Epithelial cell of esophagus (primary cell): ENCODE results near the gene ZBTB47.

ENCODE experiments used
- DNase-seq: peaks from one replicate; pipeline ENCODE4 v3.0.0; 2010; ENCODE audit warnings: low read depth
- H3K4me3 ChIP-seq: 2 replicates; pipeline ENCODE4 v1.5.1; 2011; ENCODE audit warnings: mild to moderate bottlenecking, low read length, control low read depth
- TF ChIP-seq, protein P1 (sequence below): IDR thresholded peaks from 2 replicates; pipeline ENCODE4 v1.5.1; 2011; ENCODE audit warnings: low read depth, mild to moderate bottlenecking, low read length, control low read depth, inconsistent platforms; ENCODE audit not compliant: insufficient read depth; ENCODE audit errors: missing control alignments

Gene ZBTB47

DNA sequence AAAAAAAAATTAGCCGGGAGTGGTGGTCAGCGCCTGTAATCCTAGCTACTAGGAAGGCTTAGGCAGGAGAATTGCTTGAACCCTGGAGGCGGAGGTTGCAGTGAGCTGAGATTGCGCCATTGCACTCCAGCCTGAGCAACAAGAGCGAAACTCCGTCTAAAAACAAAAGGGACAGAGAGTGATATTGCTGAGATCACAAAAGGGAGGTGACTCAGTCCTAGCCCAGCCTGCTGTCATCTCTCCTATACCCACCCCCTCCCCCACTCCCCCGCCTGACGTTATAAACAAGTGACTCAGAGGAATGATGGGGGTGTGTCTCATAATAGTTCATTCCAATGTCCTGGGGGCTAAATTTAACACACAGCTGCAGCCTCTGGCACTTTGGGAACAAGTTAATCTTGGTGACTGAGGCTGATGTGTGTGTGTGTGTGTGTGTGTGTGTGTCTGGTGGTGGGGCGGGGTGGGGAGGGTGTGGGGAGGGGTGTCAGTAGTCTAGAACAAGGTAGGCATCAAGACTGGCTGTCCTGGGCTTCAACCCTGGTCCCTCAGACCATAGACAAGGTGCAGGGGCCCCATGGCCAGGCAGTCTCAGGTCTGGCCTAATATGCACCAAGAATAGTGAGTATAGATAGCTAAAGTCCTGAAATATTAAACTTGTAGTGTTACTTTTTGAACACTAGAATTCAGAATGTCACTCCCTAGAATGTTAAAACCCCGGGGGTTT, 30.5 kb downstream of the ZBTB47 start:
- no peak overlapping the region for H3K4me3 ChIP-seq
- peak; percentile 99 for DNase-seq
- TF ChIP-seq, protein P1, sequence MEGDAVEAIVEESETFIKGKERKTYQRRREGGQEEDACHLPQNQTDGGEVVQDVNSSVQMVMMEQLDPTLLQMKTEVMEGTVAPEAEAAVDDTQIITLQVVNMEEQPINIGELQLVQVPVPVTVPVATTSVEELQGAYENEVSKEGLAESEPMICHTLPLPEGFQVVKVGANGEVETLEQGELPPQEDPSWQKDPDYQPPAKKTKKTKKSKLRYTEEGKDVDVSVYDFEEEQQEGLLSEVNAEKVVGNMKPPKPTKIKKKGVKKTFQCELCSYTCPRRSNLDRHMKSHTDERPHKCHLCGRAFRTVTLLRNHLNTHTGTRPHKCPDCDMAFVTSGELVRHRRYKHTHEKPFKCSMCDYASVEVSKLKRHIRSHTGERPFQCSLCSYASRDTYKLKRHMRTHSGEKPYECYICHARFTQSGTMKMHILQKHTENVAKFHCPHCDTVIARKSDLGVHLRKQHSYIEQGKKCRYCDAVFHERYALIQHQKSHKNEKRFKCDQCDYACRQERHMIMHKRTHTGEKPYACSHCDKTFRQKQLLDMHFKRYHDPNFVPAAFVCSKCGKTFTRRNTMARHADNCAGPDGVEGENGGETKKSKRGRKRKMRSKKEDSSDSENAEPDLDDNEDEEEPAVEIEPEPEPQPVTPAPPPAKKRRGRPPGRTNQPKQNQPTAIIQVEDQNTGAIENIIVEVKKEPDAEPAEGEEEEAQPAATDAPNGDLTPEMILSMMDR = no peak

GRCh38 chr3:42684632-42685362, 31.3 kb downstream of the ZBTB47 start:
- H3K4me3 ChIP-seq = no peak overlapping the region
- DNase-seq = no peak
- TF ChIP-seq, protein P1 = no peak

GRCh38 chr3:42685363-42685881, 31.9 kb downstream of the ZBTB47 start, which contains the start of gene KLHL40:
Gene KLHL40 (plus strand): TSS chr3:42685537. CDS start chr3:42685619, 82 bp downstream.
- no peak within 1 kb of the TSS for H3K4me3 ChIP-seq
- DNase-seq = peak; percentile 9
- TF ChIP-seq, protein P1 = no peak

GRCh38 chr3:42685891-42686820, 32.7 kb downstream of the ZBTB47 start:
- TF ChIP-seq, protein P1 = no peak
- peak; percentile 25 for DNase-seq
- H3K4me3 ChIP-seq = no peak overlapping the region

GRCh38 chr3:42686832-42687650, 33.5 kb downstream of the ZBTB47 start:
- no peak overlapping the region for H3K4me3 ChIP-seq
- no peak for DNase-seq
- TF ChIP-seq, protein P1 = no peak

GRCh38 chr3:42688016-42688415, 34.5 kb downstream of the ZBTB47 start:
- TF ChIP-seq, protein P1 = no peak
- no peak overlapping the region for H3K4me3 ChIP-seq
- no peak for DNase-seq
